C4-2B (cell line): ENCODE measurements around the gene MCCD1.

ENCODE experiments used
- ZFX ChIP-seq: fragments of 450-650 bp; IDR thresholded peaks from 2 replicates; pipeline ENCODE4 v1.6.1; 2017
- TF ChIP-seq, protein P1 (sequence below): fragments of 450-650 bp; conservative IDR thresholded peaks from 2 replicates; pipeline ENCODE4 v1.5.1; 2017; ENCODE audit warnings: mild to moderate bottlenecking

DNA sequence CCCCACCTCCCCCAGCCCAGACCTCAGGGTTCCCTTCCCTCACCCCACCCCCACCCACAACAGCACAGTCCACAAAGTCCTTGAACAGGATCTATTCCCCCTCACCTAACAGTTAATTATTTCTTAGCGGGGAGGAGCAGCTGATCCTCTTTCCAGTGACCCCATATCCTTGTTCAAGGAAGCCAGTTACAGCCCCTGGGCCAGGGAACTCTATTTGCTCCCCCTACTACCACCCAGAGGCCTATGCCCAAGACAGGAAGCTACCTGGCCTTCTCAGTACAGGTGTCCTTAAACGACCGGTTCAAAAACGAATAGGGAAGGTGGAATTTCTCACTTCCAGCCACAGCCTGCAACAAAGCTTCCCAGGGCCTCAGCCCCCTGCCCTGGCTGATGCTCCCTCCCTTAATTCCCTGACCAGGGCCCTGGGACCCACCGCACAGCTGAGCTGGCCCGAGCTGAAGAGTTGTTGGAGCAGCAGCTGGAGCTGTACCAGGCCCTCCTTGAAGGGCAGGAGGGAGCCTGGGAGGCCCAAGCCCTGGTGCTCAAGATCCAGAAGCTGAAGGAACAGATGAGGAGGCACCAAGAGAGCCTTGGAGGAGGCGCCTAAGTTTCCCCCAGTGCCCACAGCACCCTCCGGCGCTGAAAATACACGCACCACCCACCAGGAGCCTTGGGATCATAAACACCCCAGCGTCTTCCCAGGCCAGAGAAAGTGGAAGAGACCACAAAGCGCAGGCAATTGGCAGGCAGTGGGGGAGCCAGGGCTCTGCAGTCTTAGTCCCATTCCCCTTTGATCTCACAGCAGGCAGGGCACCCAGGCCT, 778 bp downstream of the MCCD1 start:
- TF ChIP-seq, protein P1, sequence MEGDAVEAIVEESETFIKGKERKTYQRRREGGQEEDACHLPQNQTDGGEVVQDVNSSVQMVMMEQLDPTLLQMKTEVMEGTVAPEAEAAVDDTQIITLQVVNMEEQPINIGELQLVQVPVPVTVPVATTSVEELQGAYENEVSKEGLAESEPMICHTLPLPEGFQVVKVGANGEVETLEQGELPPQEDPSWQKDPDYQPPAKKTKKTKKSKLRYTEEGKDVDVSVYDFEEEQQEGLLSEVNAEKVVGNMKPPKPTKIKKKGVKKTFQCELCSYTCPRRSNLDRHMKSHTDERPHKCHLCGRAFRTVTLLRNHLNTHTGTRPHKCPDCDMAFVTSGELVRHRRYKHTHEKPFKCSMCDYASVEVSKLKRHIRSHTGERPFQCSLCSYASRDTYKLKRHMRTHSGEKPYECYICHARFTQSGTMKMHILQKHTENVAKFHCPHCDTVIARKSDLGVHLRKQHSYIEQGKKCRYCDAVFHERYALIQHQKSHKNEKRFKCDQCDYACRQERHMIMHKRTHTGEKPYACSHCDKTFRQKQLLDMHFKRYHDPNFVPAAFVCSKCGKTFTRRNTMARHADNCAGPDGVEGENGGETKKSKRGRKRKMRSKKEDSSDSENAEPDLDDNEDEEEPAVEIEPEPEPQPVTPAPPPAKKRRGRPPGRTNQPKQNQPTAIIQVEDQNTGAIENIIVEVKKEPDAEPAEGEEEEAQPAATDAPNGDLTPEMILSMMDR: no peak
- no peak for TF ChIP-seq ZFX
